Measurements from ENCODE around the gene RFX2. TPM values are rescaled to one million over a fixed set of nuclear protein-coding genes. Genes with fewer than 3 reads are reported as not detected.

Gene RFX2
- total RNA-seq, 1 donor from 2014 or later = 3.2 TPM

DNA sequence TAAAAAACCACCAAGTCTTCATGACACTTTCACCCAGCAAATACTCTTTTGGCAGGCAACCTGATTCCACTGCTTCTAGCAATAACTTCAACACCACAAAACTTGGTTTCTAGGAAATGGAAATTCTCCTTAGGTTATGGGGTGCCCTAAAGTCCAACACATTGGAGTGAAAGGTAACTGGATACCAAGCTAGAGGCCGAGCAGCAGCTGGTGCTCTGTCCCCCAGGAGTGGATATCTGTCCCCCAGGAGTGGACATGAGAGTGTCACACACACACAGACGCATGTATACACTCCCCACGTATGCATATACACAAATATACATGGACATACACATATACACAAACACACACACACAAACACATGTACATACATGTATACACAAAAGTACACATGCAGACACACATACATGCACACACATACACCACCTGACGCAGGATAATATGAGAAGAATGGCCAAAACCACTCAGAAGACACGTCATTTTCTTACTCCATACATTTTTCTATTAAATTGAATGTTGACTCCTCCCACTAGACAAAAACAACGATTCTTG is 50.8 kb downstream of the RFX2 start:
- DNase-seq (ENCODE audit: low read depth) (no peak), FAIRE-seq (no peak)
- peaks cover 3% of the 10 kb centered on the region for H3K79me2 ChIP-seq (ENCODE audit: insufficient read depth, low read length)
- Mint-ChIP-seq H3K27me3 (ENCODE audit: low read depth, unreplicated experiment) (peaks cover 20% of the 10 kb centered on the region), H3K4me3 (ENCODE audit: unreplicated experiment) (no peak overlapping the region), H3K4me1 (ENCODE audit: low read depth, unreplicated experiment) (peaks cover 17% of the 10 kb centered on the region), H3K9me3 (ENCODE audit: unreplicated experiment) (peaks cover 1% of the 10 kb centered on the region), H3K27ac (ENCODE audit: unreplicated experiment) (no peak overlapping the region), H3K36me3 (ENCODE audit: low read depth, unreplicated experiment) (peaks cover 3% of the 10 kb centered on the region)
- H2AFZ ChIP-seq (ENCODE audit: low read depth, low read length) = no peak overlapping the region
- no peaks in the 10 kb centered on the region for H3K9me3 ChIP-seq (ENCODE audit: insufficient read depth, low read depth, low read length)
- no peak overlapping the region for H3K27ac ChIP-seq (ENCODE audit: low read depth, low read length)
- H3K27me3 ChIP-seq (ENCODE audit: insufficient read depth, low read length) = no peaks in the 10 kb centered on the region
- no peak overlapping the region for H3K4me3 ChIP-seq (ENCODE audit: insufficient read depth, low read depth, low read length)
- H3K4me1 ChIP-seq (ENCODE audit: insufficient read depth, low read length) = peaks cover 55% of the 10 kb centered on the region
- TF ChIP-seq CTCF (IDR thresholded peaks at IDR 0.05; ENCODE audit: insufficient read depth, low read depth, low read length) = no peak
- TF ChIP-seq EZH2 (IDR thresholded peaks at IDR 0.05; ENCODE audit: insufficient read depth, low read length) = no peak
- H3K36me3 ChIP-seq (ENCODE audit: insufficient read depth, low read length) = no peaks in the 10 kb centered on the region
- H3K4me2 ChIP-seq (ENCODE audit: low read length) = no peak overlapping the region
- no peak overlapping the region for H3K9ac ChIP-seq (ENCODE audit: low read length)
- no peaks in the 10 kb centered on the region for H4K20me1 ChIP-seq (ENCODE audit: insufficient read depth, low read length)

GRCh38 chr19:6058518-6059201 is 51.6 kb downstream of the RFX2 start:
- FAIRE-seq = no peak
- H3K9me3 Mint-ChIP-seq (ENCODE audit: unreplicated experiment) = peaks cover 1% of the 10 kb centered on the region
- Histone ChIP-seq H3K4me3 (ENCODE audit: insufficient read depth, low read depth, low read length) (no peak overlapping the region), H3K9me3 (ENCODE audit: insufficient read depth, low read depth, low read length) (no peaks in the 10 kb centered on the region), H3K4me1 (ENCODE audit: insufficient read depth, low read length) (peaks cover 47% of the 10 kb centered on the region), H3K4me2 (ENCODE audit: low read length) (no peak overlapping the region), H3K27me3 (ENCODE audit: insufficient read depth, low read length) (no peaks in the 10 kb centered on the region), H2AFZ (ENCODE audit: low read depth, low read length) (no peak overlapping the region), H3K9ac (ENCODE audit: low read length) (no peak overlapping the region), H3K36me3 (ENCODE audit: insufficient read depth, low read length) (no peaks in the 10 kb centered on the region), H3K79me2 (ENCODE audit: insufficient read depth, low read length) (peaks cover 3% of the 10 kb centered on the region), H4K20me1 (ENCODE audit: insufficient read depth, low read length) (no peaks in the 10 kb centered on the region), H3K27ac (ENCODE audit: low read depth, low read length) (no peak overlapping the region)
- no peak overlapping the region for H3K4me3 Mint-ChIP-seq (ENCODE audit: unreplicated experiment)
- TF ChIP-seq EZH2 (IDR thresholded peaks at IDR 0.05; ENCODE audit: insufficient read depth, low read length) = no peak
- no peak for TF ChIP-seq CTCF (IDR thresholded peaks at IDR 0.05; ENCODE audit: insufficient read depth, low read depth, low read length)
- H3K27me3 Mint-ChIP-seq (ENCODE audit: low read depth, unreplicated experiment) = peaks cover 18% of the 10 kb centered on the region
- H3K4me1 Mint-ChIP-seq (ENCODE audit: low read depth, unreplicated experiment) = peaks cover 16% of the 10 kb centered on the region
- DNase-seq (ENCODE audit: low read depth) = no peak
- H3K27ac Mint-ChIP-seq (ENCODE audit: unreplicated experiment) = no peak overlapping the region
- peaks cover 3% of the 10 kb centered on the region for H3K36me3 Mint-ChIP-seq (ENCODE audit: low read depth, unreplicated experiment)
